K562 (cell line): ENCODE data around the gene ACKR2. TPM values are rescaled to one million over a fixed set of nuclear protein-coding genes. Genes with fewer than 3 reads are reported as not detected.

Source experiments
- ATAC-seq: fragments of 200-7000 bp; cut with Tn5 transposase; 3 replicates; pipeline ENCODE4 v1.9.1; 2020; ENCODE audit warnings: moderate library complexity
- BruUV-seq: library from RNA; stranded (reverse); fragments of 400-500 nt; replicated peaks from 2 replicates; lab custom pipeline; 2021; lab: Mats Ljungman, UMichigan
- CTCF ChIA-PET: fragments of 300-600 bp; formaldehyde crosslinking; extraction: SDS; loops from one replicate; lab custom pipeline; 2021; ENCODE audit warnings: low intra/inter-chr PET ratio; lab: Yijun Ruan, JAX
- POLR2A ChIA-PET: fragments of 300-600, 350-650 bp; sonication (Branson Sonifier 250); formaldehyde crosslinking; extraction: SDS; loops from one replicate; lab custom pipeline; 2021; ENCODE audit warnings: antibody characterized with exemption, inconsistent platforms; lab: Yijun Ruan, JAX
- DNase-seq, 4 experiments: peaks; one replicate each; pipeline versions ENCODE4 v3.0.0 to v3.0.0-alpha.2; 2011 to 2018; ENCODE audit warnings: low spot score in 3 of 4, mixed read lengths in 3 of 4; ENCODE audit errors: extremely low read depth in 1 of 4
- FAIRE-seq: peaks from 2 replicates; lab custom pipeline; 2011; peaks lifted over from hg19 to GRCh38; lab: Jason Lieb, UNC
- H2AFZ ChIP-seq: 2 replicates; pipeline ENCODE4 v1.6.0; 2011; ENCODE audit warnings: low read depth, low read length, control low read depth, inconsistent platforms
- H3K27ac ChIP-seq: fragments of 200-600 bp; 3 replicates; pipeline ENCODE4 v1.8.0; 2011; ENCODE audit warnings: low read depth, mild to moderate bottlenecking, control low read depth, inconsistent platforms, low read length, moderate library complexity, mixed read lengths; ENCODE audit errors: extremely low read depth
- H3K27me3 ChIP-seq, 2 experiments: fragments of 300-600 bp in 1 of 2; 2 replicates in 1 of 2; 3 replicates in 1 of 2; pipeline versions ENCODE4 v1.6.0 to v1.8.0; 2011; ENCODE audit warnings: inconsistent platforms in 2 of 2, low read length in 2 of 2, mild to moderate bottlenecking in 1 of 2, mixed read lengths in 1 of 2, moderate library complexity in 1 of 2; ENCODE audit not compliant: control insufficient read depth in 2 of 2, insufficient read depth in 2 of 2
- H3K36me3 ChIP-seq: fragments of 300-600 bp; 3 replicates; pipeline ENCODE4 v1.8.0; 2011; ENCODE audit warnings: mild to moderate bottlenecking, low read length, inconsistent platforms; ENCODE audit not compliant: control insufficient read depth, insufficient read depth
- H3K4me1 ChIP-seq, 2 experiments: fragments of 200-600 bp in 1 of 2; replicated peaks in 1 of 2; 2 replicates in 1 of 2; 3 replicates in 1 of 2; pipeline versions ENCODE4 v1.5.1 to v1.8.0; 2011; ENCODE audit warnings: inconsistent platforms in 2 of 2, low read length in 2 of 2, mild to moderate bottlenecking in 1 of 2, mixed read lengths in 1 of 2, moderate library complexity in 1 of 2; ENCODE audit not compliant: control insufficient read depth in 2 of 2, insufficient read depth in 2 of 2
- H3K4me2 ChIP-seq: 2 replicates; pipeline ENCODE4 v1.6.1; 2011; ENCODE audit warnings: low read length, control low read depth, inconsistent platforms, mixed read lengths; ENCODE audit not compliant: insufficient read depth
- H3K4me3 ChIP-seq: fragments of 200-600 bp; sonication (generic), shearing (Covaris generic); 2 replicates; pipeline ENCODE4 v1.5.1; 2016; ENCODE audit warnings: control low read depth, inconsistent platforms
- H3K79me2 ChIP-seq: fragments of 200-600 bp; 3 replicates; pipeline ENCODE4 v1.8.0; 2011; ENCODE audit warnings: low read length, inconsistent platforms; ENCODE audit not compliant: control insufficient read depth, insufficient read depth
- H3K9ac ChIP-seq, 2 experiments: 2 replicates each; pipeline versions ENCODE4 v1.6.0 to v1.6.1; 2011; ENCODE audit warnings: low read depth in 2 of 2, low read length in 2 of 2, control low read depth in 1 of 2, inconsistent platforms in 1 of 2, mild to moderate bottlenecking in 1 of 2, mixed read lengths in 1 of 2; ENCODE audit not compliant: insufficient read depth in 1 of 2
- H3K9me1 ChIP-seq: one replicate; pipeline ENCODE4 v1.6.0; 2011; ENCODE audit warnings: inconsistent platforms, mild to moderate bottlenecking, low read length, moderate library complexity; ENCODE audit not compliant: control insufficient read depth, insufficient read depth
- H3K9me3 ChIP-seq: replicated peaks from 2 replicates; pipeline ENCODE4 v1.5.1; 2011; ENCODE audit warnings: low read depth, low read length, inconsistent platforms; ENCODE audit not compliant: control insufficient read depth, insufficient read depth
- H4K20me1 ChIP-seq: replicated peaks from 2 replicates; pipeline ENCODE4 v1.6.1; 2011; ENCODE audit warnings: low read length, inconsistent platforms, mixed read lengths; ENCODE audit not compliant: control insufficient read depth, insufficient read depth
- CTBP1 ChIP-seq: fragments of 450-650 bp; IDR thresholded peaks from 2 replicates; pipeline ENCODE4 v1.6.1; 2016; ENCODE audit warnings: borderline replicate concordance
- ESRRA ChIP-seq: fragments of 450-650 bp; IDR thresholded peaks from 2 replicates; pipeline ENCODE4 v1.6.1; 2014; ENCODE audit warnings: low read depth, mild to moderate bottlenecking, moderate library complexity, borderline replicate concordance
- HNRNPUL1 ChIP-seq: fragments of 200-400 bp; formaldehyde crosslinking; IDR thresholded peaks from 2 replicates; pipeline ENCODE4 v1.6.1; 2017; ENCODE audit warnings: low read length
- KLF6 ChIP-seq: fragments of 250-450 bp; sonication (Bioruptor Pico); IDR thresholded peaks from 2 replicates; pipeline ENCODE4 v1.4.0; 2020; ENCODE audit warnings: mild to moderate bottlenecking, moderate library complexity, borderline replicate concordance
- L3MBTL2 ChIP-seq: fragments of 450-650 bp; IDR thresholded peaks from 2 replicates; pipeline ENCODE4 v1.6.1; 2016; ENCODE audit warnings: mild to moderate bottlenecking, moderate library complexity
- MAZ ChIP-seq, 2 experiments: fragments of 450-650 bp in 1 of 2; sonication (generic) in 1 of 2; formaldehyde crosslinking; IDR thresholded peaks in 1 of 2; conservative IDR thresholded peaks in 1 of 2; 2 replicates each; pipeline versions ENCODE4 v1.4.0 to v1.5.0; 2020; ENCODE audit warnings: mild to moderate bottlenecking in 1 of 2, missing genetic modification reagents in 1 of 2
- PTRF ChIP-seq: fragments of 450-650 bp; IDR thresholded peaks from 2 replicates; pipeline ENCODE4 v1.6.1; 2016; ENCODE audit warnings: mild to moderate bottlenecking, missing genetic modification characterization, missing compliant biosample characterization
- RBFOX2 ChIP-seq: fragments of 200-400 bp; formaldehyde crosslinking; IDR thresholded peaks from 2 replicates; pipeline ENCODE4 v1.6.1; 2017; ENCODE audit warnings: low read depth, mild to moderate bottlenecking, low read length, moderate library complexity
- RCOR1 ChIP-seq, 2 experiments: IDR thresholded peaks; 2 replicates each; pipeline ENCODE4 v1.6.1; 2012; ENCODE audit warnings: low read depth in 2 of 2, low read length in 2 of 2, borderline replicate concordance in 1 of 2, improper control_type of control experiment in 1 of 2
- RFX1 ChIP-seq: fragments of 450-650 bp; IDR thresholded peaks from 2 replicates; pipeline ENCODE4 v1.6.1; 2016; ENCODE audit warnings: mild to moderate bottlenecking, moderate library complexity
- TRIM24 ChIP-seq, 2 experiments: fragments of 450-650 bp; IDR thresholded peaks; 2 replicates each; pipeline ENCODE4 v1.6.1; 2016
- ZNF184 ChIP-seq: sonication (generic); formaldehyde crosslinking; IDR thresholded peaks from 2 replicates; pipeline ENCODE4 v1.5.0; 2020; ENCODE audit warnings: missing genetic modification reagents
- ZNF224 ChIP-seq: sonication (generic); formaldehyde crosslinking; IDR thresholded peaks from 2 replicates; pipeline ENCODE4 v1.8.0; 2022; ENCODE audit warnings: mild to moderate bottlenecking, missing genetic modification reagents
- ZNF263 ChIP-seq: sonication (generic); formaldehyde crosslinking; IDR thresholded peaks from 2 replicates; pipeline ENCODE4 v1.8.0; 2022; ENCODE audit warnings: mild to moderate bottlenecking, missing genetic modification reagents, borderline replicate concordance
- WGBS: fragments of 100-300 bp; shearing (Covaris generic); methylation state at CpG from one replicate; pipeline ENCODE4 v1.1.6; 2016; ENCODE audit warnings: low coverage, mixed read lengths; ENCODE audit not compliant: insufficient coverage; ENCODE audit errors: missing lambda C conversion rate; 5-methylcytosine and 5-hydroxymethylcytosine counted together
- in situ Hi-C: fragments of 300-500 bp; cut with MboI; formaldehyde crosslinking; loops from 4 replicates; pipeline ENCODE4 v1.15.0; 2018; ENCODE audit warnings: inconsistent platforms, mixed read lengths
- intact Hi-C: fragments of 100-400 bp; cut with micrococcal nuclease; formaldehyde crosslinking; loops from 2 replicates; pipeline ENCODE4 v1.14.2; 2022
- polyA plus RNA-seq, 8 experiments: library from polyadenylated mRNA; depleted of rRNA in 4 of 8; stranded (reverse) in 5 of 8; unstranded in 3 of 8; fragments of >200 nt; fragmentation: Nextera tagmentation in 2 of 8; fragmentation: Illumina TruSeq in 1 of 8; extraction: Ambion mirVana in 2 of 8; extraction: Trizol in 1 of 8; gene quantifications; 2 replicates each; pipeline versions ENCODE4 v1.2.1 to v1.2.3, GENCODE V29; 2011 to 2014; ENCODE audit warnings: inconsistent platforms in 1 of 8, missing spikeins in 1 of 8
- total RNA-seq, 7 experiments: library from RNA; depleted of rRNA in 6 of 7; stranded (reverse); fragments of >200 nt in 6 of 7; fragmentation: Illumina TruSeq in 2 of 7; extraction: Trizol in 2 of 7; gene quantifications; 2 replicates each; pipeline versions ENCODE4 v1.2.1 to v1.2.3, GENCODE V29; 2011 to 2021; ENCODE audit warnings: low replicate concordance in 1 of 7
- TF ChIP-seq, protein P1 (sequence below), 2 experiments: IDR thresholded peaks; 2 replicates each; pipeline ENCODE4 v1.6.1; 2011; ENCODE audit warnings: borderline replicate concordance in 1 of 2, control low read depth in 1 of 2, low read depth in 1 of 2, low read length in 1 of 2, mild to moderate bottlenecking in 1 of 2, mixed read lengths in 1 of 2, moderate library complexity in 1 of 2; ENCODE audit not compliant: insufficient read depth in 1 of 2, insufficient read length in 1 of 2, poor library complexity in 1 of 2, severe bottlenecking in 1 of 2; ENCODE audit errors: extremely low read depth in 1 of 2
- TF ChIP-seq, protein P2 (sequence below): fragments of 450-650 bp; IDR thresholded peaks from 2 replicates; pipeline ENCODE4 v1.6.1; 2017; ENCODE audit warnings: antibody characterized with exemption, mild to moderate bottlenecking

ACKR2 gene
- total and polyA plus RNA-seq, 9 of the 15 experiments (the other 6 are each of a cell fraction or from before 2014, with no cell fraction given): 0.03 to 0.69 (median 0.25) TPM; not detected in 1

DNA sequence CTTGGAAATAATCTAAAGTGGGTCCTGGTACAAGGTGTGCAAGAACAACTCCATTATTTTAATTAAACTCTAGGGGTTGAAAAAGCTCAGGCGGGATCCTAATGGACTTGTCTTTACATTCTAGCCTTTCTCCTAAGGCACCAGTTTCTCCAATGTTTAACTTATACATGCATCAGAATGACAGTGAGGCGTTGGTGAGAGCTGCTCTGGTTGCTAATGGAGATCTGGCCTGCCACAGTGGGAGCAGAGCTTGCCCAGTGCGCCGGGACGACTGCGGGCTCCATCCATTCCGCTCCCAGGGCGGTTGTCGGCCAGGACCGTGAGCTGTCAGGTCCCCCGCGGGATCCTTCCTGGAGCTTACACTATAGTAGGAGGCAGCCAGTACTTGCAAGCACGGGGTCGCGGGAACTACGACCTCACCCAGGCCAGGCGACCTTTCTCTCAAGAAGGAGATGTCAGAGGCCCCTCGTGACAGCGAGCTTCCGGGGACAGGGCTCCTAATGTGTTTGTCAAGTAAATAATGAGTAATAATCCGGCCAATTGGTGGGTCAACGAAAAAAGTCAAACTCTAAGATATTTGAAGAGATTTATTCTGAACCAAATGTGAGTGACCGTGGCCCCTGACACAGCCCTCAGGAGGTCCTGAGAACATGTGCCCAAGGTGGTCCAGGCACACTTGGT, 4.0 kb upstream of the ACKR2 start:
- Histone ChIP-seq H4K20me1 (no peaks in the 10 kb centered on the region), H3K9me3 (no peaks in the 10 kb centered on the region), H3K79me2 (peaks cover 41% of the 10 kb centered on the region), H2AFZ (peak overlapping the region; percentile 95), H3K27ac (peak overlapping the region; percentile 83), H3K9ac (peak overlapping the region; percentile 87 to 90), H3K36me3 (peaks cover 19% of the 10 kb centered on the region; the same call in 2 of the 3 replicates), H3K4me3 (peak overlapping the region; percentile 75), H3K9me1 (no peaks in the 10 kb centered on the region), H3K4me1 (peaks cover 16 to 26% of the 10 kb centered on the region in 2 experiments; a peak in 4 of 5 replicates), H3K4me2 (peak overlapping the region; percentile 88), H3K27me3 (no peaks in the 10 kb centered on the region)
- ATAC-seq: peak; percentile 4; the same call in 2 of the 3 replicates
- DNase-seq: peak; percentile 31 to 67 (median 38)
- POLR2A ChIA-PET: interaction anchor here (0.7 to 3.0 kb wide), 9 partner anchors 9 to 175 kb away, joined by 3 to 19 read pairs (median 4); no protein-coding TSS in a partner anchor
- WGBS: 33% methylated on average over 23 of the region's 23 CpGs
- CTCF ChIA-PET: no interaction called here
- no peak for FAIRE-seq
- in situ Hi-C loops: no loop called here
- intact Hi-C loops: no loop called here
- BruUV-seq: no TSS peak
- TF ChIP-seq RBFOX2: no peak
- TF ChIP-seq ESRRA: 0 out of 2 replicates have a peak, but pooled peaks have one; percentile 15
- TF ChIP-seq ZNF224 (CRISPR knock-in tag): no peak
- no peak for TF ChIP-seq HNRNPUL1
- 0 out of 2 replicates have a peak, but pooled peaks have one; percentile 40 for TF ChIP-seq ZNF263 (CRISPR knock-in tag)
- no peak for TF ChIP-seq ZNF184 (CRISPR knock-in tag)
- TF ChIP-seq CTBP1: 0 out of 2 replicates have a peak, but pooled peaks have one; percentile 13
- TF ChIP-seq, protein P1, sequence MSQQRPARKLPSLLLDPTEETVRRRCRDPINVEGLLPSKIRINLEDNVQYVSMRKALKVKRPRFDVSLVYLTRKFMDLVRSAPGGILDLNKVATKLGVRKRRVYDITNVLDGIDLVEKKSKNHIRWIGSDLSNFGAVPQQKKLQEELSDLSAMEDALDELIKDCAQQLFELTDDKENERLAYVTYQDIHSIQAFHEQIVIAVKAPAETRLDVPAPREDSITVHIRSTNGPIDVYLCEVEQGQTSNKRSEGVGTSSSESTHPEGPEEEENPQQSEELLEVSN (IDR thresholded peaks at IDR 0.05; ENCODE audit: borderline replicate concordance in 1 of 2, extremely low read depth in 1 of 2, insufficient read depth in 1 of 2, insufficient read length in 1 of 2, low read depth in 1 of 2, low read length in 1 of 2, poor library complexity in 1 of 2, severe bottlenecking in 1 of 2): peak in 1 of 2 experiments; percentile 40
- no peak for TF ChIP-seq MAZ (CRISPR knock-in tag; conservative IDR thresholded peaks at IDR 0.05 in 1 of 2, IDR thresholded peaks at IDR 0.05 in 1 of 2)
- TF ChIP-seq RFX1: peak; percentile 65
- TF ChIP-seq, protein P2, sequence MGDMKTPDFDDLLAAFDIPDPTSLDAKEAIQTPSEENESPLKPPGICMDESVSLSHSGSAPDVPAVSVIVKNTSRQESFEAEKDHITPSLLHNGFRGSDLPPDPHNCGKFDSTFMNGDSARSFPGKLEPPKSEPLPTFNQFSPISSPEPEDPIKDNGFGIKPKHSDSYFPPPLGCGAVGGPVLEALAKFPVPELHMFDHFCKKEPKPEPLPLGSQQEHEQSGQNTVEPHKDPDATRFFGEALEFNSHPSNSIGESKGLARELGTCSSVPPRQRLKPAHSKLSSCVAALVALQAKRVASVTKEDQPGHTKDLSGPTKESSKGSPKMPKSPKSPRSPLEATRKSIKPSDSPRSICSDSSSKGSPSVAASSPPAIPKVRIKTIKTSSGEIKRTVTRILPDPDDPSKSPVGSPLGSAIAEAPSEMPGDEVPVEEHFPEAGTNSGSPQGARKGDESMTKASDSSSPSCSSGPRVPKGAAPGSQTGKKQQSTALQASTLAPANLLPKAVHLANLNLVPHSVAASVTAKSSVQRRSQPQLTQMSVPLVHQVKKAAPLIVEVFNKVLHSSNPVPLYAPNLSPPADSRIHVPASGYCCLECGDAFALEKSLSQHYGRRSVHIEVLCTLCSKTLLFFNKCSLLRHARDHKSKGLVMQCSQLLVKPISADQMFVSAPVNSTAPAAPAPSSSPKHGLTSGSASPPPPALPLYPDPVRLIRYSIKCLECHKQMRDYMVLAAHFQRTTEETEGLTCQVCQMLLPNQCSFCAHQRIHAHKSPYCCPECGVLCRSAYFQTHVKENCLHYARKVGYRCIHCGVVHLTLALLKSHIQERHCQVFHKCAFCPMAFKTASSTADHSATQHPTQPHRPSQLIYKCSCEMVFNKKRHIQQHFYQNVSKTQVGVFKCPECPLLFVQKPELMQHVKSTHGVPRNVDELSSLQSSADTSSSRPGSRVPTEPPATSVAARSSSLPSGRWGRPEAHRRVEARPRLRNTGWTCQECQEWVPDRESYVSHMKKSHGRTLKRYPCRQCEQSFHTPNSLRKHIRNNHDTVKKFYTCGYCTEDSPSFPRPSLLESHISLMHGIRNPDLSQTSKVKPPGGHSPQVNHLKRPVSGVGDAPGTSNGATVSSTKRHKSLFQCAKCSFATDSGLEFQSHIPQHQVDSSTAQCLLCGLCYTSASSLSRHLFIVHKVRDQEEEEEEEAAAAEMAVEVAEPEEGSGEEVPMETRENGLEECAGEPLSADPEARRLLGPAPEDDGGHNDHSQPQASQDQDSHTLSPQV: 0 out of 2 replicates have a peak, but pooled peaks have one; percentile 15
- no peak for TF ChIP-seq KLF6
- 0 out of 4 replicates have a peak, but pooled peaks of 1 of the 2 experiments have one; percentile 3 for TF ChIP-seq RCOR1 (IDR thresholded peaks at IDR 0.05; ENCODE audit: borderline replicate concordance in 1 of 2, low read depth in 2 of 2, low read length in 2 of 2)
- TF ChIP-seq PTRF (tag): no peak
- no peak for TF ChIP-seq TRIM24 (IDR thresholded peaks at IDR 0.05)
- peak; percentile 28; the same call in 1 of the 2 replicates for TF ChIP-seq L3MBTL2
